Measurements from ENCODE around the gene PHB1.
"Not testable (repeated sequence)": the region's sequence is repeated elsewhere in the genome, so short reads cannot be mapped to it uniquely, and the experiment has no call there.

PHB1 gene

DNA sequence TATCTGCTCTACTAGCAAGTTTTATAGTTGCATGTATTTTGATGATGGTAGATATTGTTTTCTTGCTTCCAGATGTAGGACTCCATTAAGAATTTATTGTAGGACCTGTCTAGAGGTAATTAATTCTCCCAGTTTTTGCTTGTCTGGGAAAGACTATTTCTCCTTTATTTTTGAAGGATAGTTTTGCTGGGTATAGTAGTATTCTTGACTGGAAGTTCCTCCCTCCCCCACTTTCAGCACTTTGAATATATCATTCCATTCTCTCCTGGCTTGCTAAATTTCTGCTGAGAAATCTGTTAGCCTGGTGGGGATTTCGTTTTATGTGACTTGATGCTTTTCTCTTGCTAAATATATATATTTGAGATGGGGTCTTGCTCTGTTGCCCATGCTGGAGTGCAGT lies 8.0 kb upstream of the PHB1 start:
- no peak overlapping the region for H3K9ac ChIP-seq (ENCODE audit: low read depth, low read length)
- no peaks in the 10 kb centered on the region for H3K4me1 ChIP-seq (ENCODE audit: control insufficient read depth, insufficient read depth, low read length)
- no peak overlapping the region for H3K4me3 ChIP-seq (ENCODE audit: low read depth, low read length)
- H3K9me3 ChIP-seq (ENCODE audit: control insufficient read depth, insufficient read depth, low read length) = peaks cover 10% of the 10 kb centered on the region
- no peaks in the 10 kb centered on the region for H3K27me3 ChIP-seq (ENCODE audit: control insufficient read depth, insufficient read depth, low read length)
- H3K36me3 ChIP-seq (ENCODE audit: control insufficient read depth, insufficient read depth, low read length) = no peaks in the 10 kb centered on the region
- H3K27ac ChIP-seq (ENCODE audit: low read depth, low read length) = no peak overlapping the region

DNA sequence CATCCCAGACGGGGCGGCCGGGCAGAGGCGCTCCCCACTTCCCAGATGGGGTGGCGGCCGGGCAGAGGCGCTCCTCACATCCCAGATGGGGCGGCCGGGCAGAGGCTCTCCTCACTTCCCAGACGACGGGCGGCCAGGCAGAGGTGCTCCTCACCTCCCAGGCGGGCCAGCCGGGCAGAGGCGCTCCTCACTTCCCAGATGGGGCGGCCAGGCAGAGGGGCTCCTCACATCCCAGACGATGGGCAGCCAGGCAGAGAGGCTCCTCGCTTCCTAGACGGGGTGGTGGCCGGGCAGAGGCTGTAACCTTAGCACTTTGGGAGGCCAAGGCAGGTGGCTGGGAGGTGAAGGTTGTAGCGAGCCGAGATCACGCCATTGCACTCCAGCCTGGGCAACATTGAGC lies 5.1 kb upstream of the PHB1 start:
- H3K27ac ChIP-seq (ENCODE audit: low read depth, low read length) = not testable (repeated sequence)
- H3K9me3 ChIP-seq (ENCODE audit: control insufficient read depth, insufficient read depth, low read length) = peaks cover 10% of the 10 kb centered on the region

DNA sequence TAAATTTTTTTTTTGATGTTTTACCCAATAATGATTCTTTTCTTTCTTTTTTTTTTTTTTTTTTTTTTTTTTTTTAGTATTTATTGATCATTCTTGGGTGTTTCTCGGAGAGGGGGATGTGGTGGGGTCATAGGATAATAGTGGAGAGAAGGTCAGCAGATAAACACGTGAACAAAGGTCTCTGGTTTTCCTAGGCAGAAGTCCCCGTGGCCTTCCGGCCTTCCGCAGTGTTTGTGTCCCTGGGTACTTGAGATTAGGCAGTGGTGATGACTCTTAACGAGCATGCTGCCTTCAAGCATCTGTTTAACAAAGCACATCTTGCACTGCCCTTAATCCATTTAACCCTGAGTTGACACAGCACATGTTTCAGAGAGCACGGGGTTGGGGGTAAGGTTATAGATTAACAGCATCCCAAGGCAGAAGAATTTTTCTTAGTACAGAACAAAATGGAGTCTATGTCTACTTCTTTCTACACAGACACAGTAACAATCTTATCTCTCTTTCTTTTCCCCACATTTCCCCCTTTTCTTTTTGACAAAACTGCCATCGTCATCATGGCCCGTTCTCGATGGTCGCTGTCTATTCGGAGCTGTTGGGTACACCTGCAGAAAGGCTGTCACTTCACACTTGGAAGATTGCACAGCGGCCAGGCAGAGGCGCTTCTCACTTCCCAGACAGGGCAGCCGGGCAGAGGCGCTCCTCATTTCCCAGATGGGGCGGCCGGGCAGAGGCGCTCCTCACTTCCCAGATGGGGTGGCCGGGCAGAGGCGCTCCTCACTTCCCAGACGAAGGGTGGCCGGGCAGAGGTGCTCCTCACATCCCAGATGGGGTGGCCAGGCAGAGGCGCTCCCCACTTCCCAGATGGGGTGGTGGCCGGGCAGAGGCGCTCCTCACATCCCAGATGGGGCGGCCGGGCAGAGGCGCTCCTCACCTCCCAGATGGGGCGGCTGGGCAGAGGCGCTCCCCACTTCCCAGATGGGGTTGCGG lies 4.4 kb upstream of the PHB1 start:
- H3K36me3 ChIP-seq (ENCODE audit: control insufficient read depth, insufficient read depth, low read length); H3K27me3 ChIP-seq (ENCODE audit: control insufficient read depth, insufficient read depth, low read length); H3K4me1 ChIP-seq (ENCODE audit: control insufficient read depth, insufficient read depth, low read length); H3K4me3 ChIP-seq (ENCODE audit: low read depth, low read length); H3K9ac ChIP-seq (ENCODE audit: low read depth, low read length); H3K27ac ChIP-seq (ENCODE audit: low read depth, low read length): not testable (repeated sequence)
- H3K9me3 ChIP-seq (ENCODE audit: control insufficient read depth, insufficient read depth, low read length) = peaks cover 10% of the 10 kb centered on the region

More for the DNA sequence above, 5.1 kb upstream of the PHB1 start:
- not testable (repeated sequence) for H3K27me3 ChIP-seq (ENCODE audit: control insufficient read depth, insufficient read depth, low read length); H3K4me1 ChIP-seq (ENCODE audit: control insufficient read depth, insufficient read depth, low read length); H3K4me3 ChIP-seq (ENCODE audit: low read depth, low read length); H3K9ac ChIP-seq (ENCODE audit: low read depth, low read length); H3K36me3 ChIP-seq (ENCODE audit: control insufficient read depth, insufficient read depth, low read length)

DNA sequence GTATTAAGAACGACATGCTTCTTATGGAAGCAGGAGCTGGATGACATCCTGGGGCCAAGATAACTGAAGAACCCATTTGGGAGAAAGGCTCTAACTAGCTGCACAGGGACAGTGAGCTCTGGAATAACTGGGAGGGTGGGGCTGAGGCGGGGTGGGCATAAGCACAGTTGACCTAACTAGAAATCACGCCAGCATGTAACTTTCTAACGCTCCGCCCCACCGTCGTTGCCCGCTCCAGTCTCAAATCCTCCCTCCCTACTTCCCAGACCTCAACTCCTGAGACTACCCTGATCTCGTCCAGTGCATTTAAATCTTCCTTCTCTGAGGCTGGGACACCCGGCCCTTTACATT lies 436 bp downstream of the PHB1 start:
- no peak overlapping the region for H3K27ac ChIP-seq (ENCODE audit: low read depth, low read length)
- 0 out of 2 replicates have a peak, but pooled peaks cover 3% of the 10 kb centered on the region for H3K9me3 ChIP-seq (ENCODE audit: control insufficient read depth, insufficient read depth, low read length)
- no peaks in the 10 kb centered on the region for H3K27me3 ChIP-seq (ENCODE audit: control insufficient read depth, insufficient read depth, low read length)
- peak overlapping the region; percentile 74 for H3K9ac ChIP-seq (ENCODE audit: low read depth, low read length)
- peaks cover 39% of the 10 kb centered on the region for H3K36me3 ChIP-seq (ENCODE audit: control insufficient read depth, insufficient read depth, low read length)
- no peaks in the 10 kb centered on the region for H3K4me1 ChIP-seq (ENCODE audit: control insufficient read depth, insufficient read depth, low read length)
- H3K4me3 ChIP-seq (ENCODE audit: low read depth, low read length) = peak overlapping the region; percentile 94

DNA sequence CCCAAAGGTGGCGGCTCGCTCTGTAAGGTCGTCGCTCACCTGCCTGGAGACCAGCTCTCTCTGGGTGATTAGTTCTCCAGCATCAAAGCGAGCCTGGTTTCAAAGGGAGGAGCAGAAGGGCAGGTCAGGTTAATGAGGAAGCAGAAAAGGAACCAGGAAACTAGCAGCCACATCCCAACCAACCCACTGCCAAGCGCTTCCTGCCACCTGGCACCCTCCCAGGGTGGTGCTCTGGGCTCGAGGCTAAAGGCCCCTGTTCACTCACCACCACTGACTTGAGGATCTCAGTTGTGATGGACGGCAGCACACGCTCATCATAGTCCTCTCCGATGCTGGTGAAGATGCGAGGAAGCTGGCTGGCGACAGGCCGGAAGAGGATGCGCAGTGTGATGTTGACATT lies 5.6 kb downstream of the PHB1 start:
- Histone ChIP-seq H3K9me3 (ENCODE audit: control insufficient read depth, insufficient read depth, low read length) (no peaks in the 10 kb centered on the region), H3K27me3 (ENCODE audit: control insufficient read depth, insufficient read depth, low read length) (no peaks in the 10 kb centered on the region), H3K4me1 (ENCODE audit: control insufficient read depth, insufficient read depth, low read length) (no peaks in the 10 kb centered on the region), H3K36me3 (ENCODE audit: control insufficient read depth, insufficient read depth, low read length) (peaks cover 89% of the 10 kb centered on the region), H3K4me3 (ENCODE audit: low read depth, low read length) (no peak overlapping the region), H3K27ac (ENCODE audit: low read depth, low read length) (no peak overlapping the region), H3K9ac (ENCODE audit: low read depth, low read length) (no peak overlapping the region)

DNA sequence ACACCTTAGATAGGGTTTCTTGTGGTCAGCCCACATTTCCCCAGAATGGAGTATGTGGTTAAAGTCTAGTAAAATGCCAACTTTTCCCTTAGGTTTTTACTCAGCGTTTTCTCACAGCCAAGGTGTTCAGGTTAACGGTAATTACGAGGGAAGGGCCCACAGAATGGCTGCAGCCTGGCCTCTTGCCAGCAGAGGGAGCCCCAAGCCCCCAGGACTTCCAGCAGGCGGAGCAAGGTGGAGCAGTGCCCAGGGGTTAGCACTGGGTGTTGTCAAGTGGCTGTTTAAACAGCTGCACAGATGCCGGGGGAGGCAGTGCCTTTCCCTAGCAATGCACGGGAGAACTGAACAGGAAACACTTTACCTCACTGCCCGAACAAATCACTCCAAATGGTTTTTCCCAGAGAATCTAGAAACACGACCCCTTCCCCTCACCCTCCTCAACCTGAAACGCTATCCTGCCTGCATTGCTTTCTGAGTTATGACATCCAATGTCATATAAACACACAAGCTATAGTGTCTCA lies 6.6 kb downstream of the PHB1 start:
- Histone ChIP-seq H3K9ac (ENCODE audit: low read depth, low read length) (no peak overlapping the region), H3K4me1 (ENCODE audit: control insufficient read depth, insufficient read depth, low read length) (no peaks in the 10 kb centered on the region), H3K36me3 (ENCODE audit: control insufficient read depth, insufficient read depth, low read length) (peaks cover 95% of the 10 kb centered on the region), H3K9me3 (ENCODE audit: control insufficient read depth, insufficient read depth, low read length) (no peaks in the 10 kb centered on the region), H3K27ac (ENCODE audit: low read depth, low read length) (no peak overlapping the region), H3K27me3 (ENCODE audit: control insufficient read depth, insufficient read depth, low read length) (no peaks in the 10 kb centered on the region), H3K4me3 (ENCODE audit: low read depth, low read length) (no peak overlapping the region)

DNA sequence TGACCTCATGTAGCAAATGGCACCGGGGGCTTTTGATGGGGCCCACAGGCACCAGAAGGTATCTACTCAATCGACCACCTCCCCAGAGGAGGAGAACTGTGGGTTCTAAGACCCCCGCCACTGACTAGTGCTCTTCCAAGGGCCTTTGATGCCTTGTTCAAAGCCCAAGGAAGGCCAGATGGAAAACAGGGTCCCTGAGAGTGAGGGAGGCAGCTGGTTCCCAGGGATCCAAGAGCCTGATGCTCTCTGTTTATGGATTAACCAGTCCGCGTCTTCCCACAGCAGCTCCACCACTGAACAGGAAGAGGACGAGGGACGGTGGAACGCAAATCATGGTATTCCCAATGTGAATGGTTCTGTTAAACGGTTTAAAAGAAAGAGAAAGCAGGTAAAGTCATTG lies 7.6 kb downstream of the PHB1 start:
- no peak overlapping the region for H3K9ac ChIP-seq (ENCODE audit: low read depth, low read length)
- H3K9me3 ChIP-seq (ENCODE audit: control insufficient read depth, insufficient read depth, low read length) = no peaks in the 10 kb centered on the region
- no peak overlapping the region for H3K27ac ChIP-seq (ENCODE audit: low read depth, low read length)
- H3K36me3 ChIP-seq (ENCODE audit: control insufficient read depth, insufficient read depth, low read length) = peaks cover 90% of the 10 kb centered on the region
- no peaks in the 10 kb centered on the region for H3K27me3 ChIP-seq (ENCODE audit: control insufficient read depth, insufficient read depth, low read length)
- no peak overlapping the region for H3K4me3 ChIP-seq (ENCODE audit: low read depth, low read length)
- no peaks in the 10 kb centered on the region for H3K4me1 ChIP-seq (ENCODE audit: control insufficient read depth, insufficient read depth, low read length)

DNA sequence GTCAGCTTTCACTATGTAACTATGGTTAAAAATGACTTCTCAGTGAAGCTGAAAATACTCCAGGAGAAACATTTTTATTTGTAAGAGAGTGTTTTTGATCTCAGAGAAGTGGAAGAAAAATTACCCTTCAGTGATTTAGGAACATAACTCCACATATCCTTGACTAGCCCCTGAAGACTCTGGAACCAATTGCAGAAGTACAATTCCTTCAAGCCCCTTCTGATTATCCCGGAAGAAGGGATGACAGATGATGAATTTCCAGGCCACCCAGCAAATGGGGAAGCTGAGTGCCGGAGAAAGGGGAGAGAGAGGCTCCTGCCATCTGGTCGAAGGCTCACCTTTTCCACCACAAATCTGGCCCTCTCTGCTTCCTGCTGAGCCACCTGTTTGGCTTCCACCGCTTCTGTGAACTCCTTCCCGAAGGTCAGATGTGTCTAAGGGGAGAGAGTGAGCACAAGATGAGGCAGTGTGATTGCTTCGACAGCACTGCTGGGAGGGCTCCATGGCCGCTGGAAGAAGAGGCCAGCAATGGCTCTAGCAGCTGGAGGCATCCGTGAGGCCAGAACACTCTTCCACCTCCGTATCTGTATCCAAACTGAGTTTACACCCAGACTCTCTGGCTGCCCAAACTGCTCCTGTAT lies 8.1 kb downstream of the PHB1 start:
- no peaks in the 10 kb centered on the region for H3K27me3 ChIP-seq (ENCODE audit: control insufficient read depth, insufficient read depth, low read length)
- no peak overlapping the region for H3K9ac ChIP-seq (ENCODE audit: low read depth, low read length)
- no peaks in the 10 kb centered on the region for H3K4me1 ChIP-seq (ENCODE audit: control insufficient read depth, insufficient read depth, low read length)
- no peak overlapping the region for H3K4me3 ChIP-seq (ENCODE audit: low read depth, low read length)
- no peak overlapping the region for H3K27ac ChIP-seq (ENCODE audit: low read depth, low read length)
- H3K36me3 ChIP-seq (ENCODE audit: control insufficient read depth, insufficient read depth, low read length) = peaks cover 85% of the 10 kb centered on the region
- H3K9me3 ChIP-seq (ENCODE audit: control insufficient read depth, insufficient read depth, low read length) = no peaks in the 10 kb centered on the region

DNA sequence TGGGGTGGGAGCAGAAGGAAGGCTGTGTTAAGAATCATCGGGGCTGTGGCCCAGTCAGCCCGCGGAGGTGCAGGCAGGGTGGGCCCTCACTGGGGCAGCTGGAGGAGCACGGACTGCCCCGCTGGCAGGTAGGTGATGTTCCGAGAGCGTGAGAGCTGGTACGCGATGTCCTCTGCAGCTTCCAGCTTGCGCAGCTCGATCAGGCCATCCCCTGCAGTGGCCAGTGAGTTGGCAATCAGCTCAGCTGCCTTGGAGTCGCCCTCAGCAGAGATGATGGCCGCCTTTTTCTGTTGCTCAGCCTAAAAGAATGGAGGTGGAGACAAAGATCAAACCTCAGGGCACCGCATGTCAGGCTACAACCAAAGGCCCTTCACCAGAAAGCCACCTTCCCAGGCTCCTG lies 9.8 kb downstream of the PHB1 start:
- Histone ChIP-seq H3K9ac (ENCODE audit: low read depth, low read length) (no peak overlapping the region), H3K4me1 (ENCODE audit: control insufficient read depth, insufficient read depth, low read length) (no peaks in the 10 kb centered on the region), H3K4me3 (ENCODE audit: low read depth, low read length) (no peak overlapping the region), H3K9me3 (ENCODE audit: control insufficient read depth, insufficient read depth, low read length) (no peaks in the 10 kb centered on the region), H3K36me3 (ENCODE audit: control insufficient read depth, insufficient read depth, low read length) (peaks cover 69% of the 10 kb centered on the region), H3K27me3 (ENCODE audit: control insufficient read depth, insufficient read depth, low read length) (no peaks in the 10 kb centered on the region), H3K27ac (ENCODE audit: low read depth, low read length) (no peak overlapping the region)

DNA sequence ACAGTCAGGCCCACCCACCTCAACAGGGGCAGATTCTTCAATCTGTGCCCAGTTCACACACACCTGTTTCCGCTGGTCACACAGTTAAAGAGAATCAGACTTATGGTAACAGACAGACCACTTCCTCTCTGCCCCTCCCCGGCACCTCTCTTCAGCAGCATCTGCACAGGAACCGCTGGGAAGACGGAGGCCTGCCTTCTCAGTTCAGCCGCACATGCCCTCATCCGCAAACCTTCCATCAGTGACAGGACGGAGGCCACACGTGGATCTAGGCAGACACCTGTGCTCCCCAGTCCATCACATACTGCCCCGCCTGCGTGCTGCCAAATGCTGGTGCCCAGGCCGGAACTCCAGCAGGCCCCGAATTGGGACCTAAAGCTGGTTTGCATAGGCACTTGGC lies 10.3 kb downstream of the PHB1 start:
- Histone ChIP-seq H3K9me3 (ENCODE audit: control insufficient read depth, insufficient read depth, low read length) (no peaks in the 10 kb centered on the region), H3K4me3 (ENCODE audit: low read depth, low read length) (no peak overlapping the region), H3K9ac (ENCODE audit: low read depth, low read length) (no peak overlapping the region), H3K36me3 (ENCODE audit: control insufficient read depth, insufficient read depth, low read length) (peaks cover 63% of the 10 kb centered on the region), H3K27me3 (ENCODE audit: control insufficient read depth, insufficient read depth, low read length) (no peaks in the 10 kb centered on the region), H3K27ac (ENCODE audit: low read depth, low read length) (no peak overlapping the region), H3K4me1 (ENCODE audit: control insufficient read depth, insufficient read depth, low read length) (no peaks in the 10 kb centered on the region)
